Trophoblast cell (in vitro differentiated cells and primary cell): ENCODE data around the gene GABRR1.

Experiments
- DNase-seq, 2 donors: peaks; one replicate each; pipeline ENCODE4 v3.0.0-alpha.2; 2016
- H2AFZ ChIP-seq: 2 replicates; pipeline ENCODE4 v1.6.1; 2013; ENCODE audit warnings: low read length, moderate library complexity, mild to moderate bottlenecking; ENCODE audit not compliant: insufficient read depth, poor library complexity
- H2AK5ac ChIP-seq: 2 replicates; pipeline ENCODE4 v1.6.1; 2013; ENCODE audit warnings: mild to moderate bottlenecking, low read length
- H2BK120ac ChIP-seq: 2 replicates; pipeline ENCODE4 v1.6.1; 2013; ENCODE audit warnings: low read length, mild to moderate bottlenecking, moderate library complexity; ENCODE audit not compliant: insufficient read depth, poor library complexity
- H2BK12ac ChIP-seq: 2 replicates; pipeline ENCODE4 v1.6.1; 2013; ENCODE audit warnings: mild to moderate bottlenecking, low read length, moderate library complexity
- H2BK5ac ChIP-seq: 2 replicates; pipeline ENCODE4 v1.6.1; 2013; ENCODE audit warnings: low read length, low read depth, moderate library complexity, mild to moderate bottlenecking; ENCODE audit not compliant: poor library complexity
- H3K14ac ChIP-seq: 2 replicates; pipeline ENCODE4 v1.6.1; 2013; ENCODE audit warnings: mild to moderate bottlenecking, low read length
- H3K18ac ChIP-seq: 2 replicates; pipeline ENCODE4 v1.6.1; 2013; ENCODE audit warnings: mild to moderate bottlenecking, low read length
- H3K23ac ChIP-seq: 2 replicates; pipeline ENCODE4 v1.6.1; 2013; ENCODE audit warnings: low read length
- H3K27ac ChIP-seq: 2 replicates; pipeline ENCODE4 v1.5.1; 2013; ENCODE audit warnings: low read depth, mild to moderate bottlenecking, inconsistent platforms, low read length, moderate library complexity
- H3K27me3 ChIP-seq: 2 replicates; pipeline ENCODE4 v1.6.1; 2013; ENCODE audit warnings: inconsistent platforms, mild to moderate bottlenecking, low read length, moderate library complexity; ENCODE audit not compliant: insufficient read depth
- H3K36me3 ChIP-seq, 2 experiments: 1 replicate in 1 of 2; 2 replicates in 1 of 2; pipeline ENCODE4 v1.6.1; 2013; ENCODE audit warnings: low read length in 2 of 2, mild to moderate bottlenecking in 2 of 2, moderate library complexity in 1 of 2; ENCODE audit not compliant: insufficient read depth in 2 of 2, control insufficient read depth in 1 of 2
- H3K4ac ChIP-seq: 2 replicates; pipeline ENCODE4 v1.6.1; 2013; ENCODE audit warnings: low read depth, mild to moderate bottlenecking, low read length, moderate library complexity
- H3K4me1 ChIP-seq, 2 experiments: 1 replicate in 1 of 2; 2 replicates in 1 of 2; pipeline ENCODE4 v1.6.1; 2013; ENCODE audit warnings: low read length in 2 of 2, mild to moderate bottlenecking in 2 of 2, moderate library complexity in 1 of 2; ENCODE audit not compliant: insufficient read depth in 2 of 2, control insufficient read depth in 1 of 2
- H3K4me2 ChIP-seq: 2 replicates; pipeline ENCODE4 v1.6.1; 2013; ENCODE audit warnings: inconsistent platforms, mild to moderate bottlenecking, low read length, moderate library complexity
- H3K4me3 ChIP-seq: 2 replicates; pipeline ENCODE4 v1.5.1; 2013; ENCODE audit warnings: mild to moderate bottlenecking, low read depth, low read length, inconsistent platforms
- H3K79me1 ChIP-seq: one replicate; pipeline ENCODE4 v1.6.1; 2013; ENCODE audit warnings: low read length
- H3K79me2 ChIP-seq: 2 replicates; pipeline ENCODE4 v1.6.1; 2013; ENCODE audit warnings: low read length, mild to moderate bottlenecking; ENCODE audit not compliant: control insufficient read depth, insufficient read depth, poor library complexity
- H3K9ac ChIP-seq: 2 replicates; pipeline ENCODE4 v1.6.1; 2013; ENCODE audit warnings: mild to moderate bottlenecking, low read length
- H3K9me3 ChIP-seq: 2 replicates; pipeline ENCODE4 v1.6.1; 2013; ENCODE audit warnings: low read depth, mild to moderate bottlenecking, control low read depth, inconsistent platforms, low read length; ENCODE audit not compliant: insufficient read depth
- H4K12ac ChIP-seq: 2 replicates; pipeline ENCODE4 v1.6.1; 2013; ENCODE audit warnings: low read depth, mild to moderate bottlenecking, low read length, moderate library complexity
- H4K8ac ChIP-seq: 2 replicates; pipeline ENCODE4 v1.6.1; 2013; ENCODE audit warnings: low read depth, mild to moderate bottlenecking, low read length, moderate library complexity
- H4K91ac ChIP-seq: one replicate; pipeline ENCODE4 v1.6.1; 2013; ENCODE audit warnings: low read depth, mild to moderate bottlenecking, low read length, moderate library complexity
- WGBS: extraction: QIAGEN DNeasy Blood & Tissue Kit; methylation state at CpG from one replicate; pipeline ENCODE4 v1.1.7; 2013; ENCODE audit warnings: missing lambda C conversion rate; ENCODE audit not compliant: insufficient read length, insufficient coverage; ENCODE audit errors: extremely low coverage; 5-methylcytosine and 5-hydroxymethylcytosine counted together

GABRR1 gene

GRCh38 chr6:89134723-89135122 is 82.4 kb downstream of the GABRR1 start:
- H4K91ac ChIP-seq = no peak overlapping the region
- H2BK12ac ChIP-seq = no peak overlapping the region
- no peak overlapping the region for H3K4ac ChIP-seq
- H3K36me3 ChIP-seq = no peaks in the 10 kb centered on the region
- peaks cover 2% of the 10 kb centered on the region for H3K9me3 ChIP-seq
- H2BK5ac ChIP-seq = no peak overlapping the region
- H3K9ac ChIP-seq = no peak overlapping the region
- H3K18ac ChIP-seq = no peak overlapping the region
- H3K79me1 ChIP-seq = no peaks in the 10 kb centered on the region
- DNase-seq = no peak
- no peak overlapping the region for H3K27ac ChIP-seq
- H3K4me3 ChIP-seq = no peak overlapping the region
- H3K4me1 ChIP-seq = no peaks in the 10 kb centered on the region
- no peak overlapping the region for H2AFZ ChIP-seq
- no peaks in the 10 kb centered on the region for H3K27me3 ChIP-seq
- no peaks in the 10 kb centered on the region for H3K79me2 ChIP-seq
- no peak overlapping the region for H3K23ac ChIP-seq
- H4K8ac ChIP-seq = no peak overlapping the region
- H2BK120ac ChIP-seq = no peak overlapping the region
- no peak overlapping the region for H2AK5ac ChIP-seq
- no peak overlapping the region for H3K4me2 ChIP-seq
- no peak overlapping the region for H3K14ac ChIP-seq
- no CpG with 5 or more reads among the region's 3 CpGs for WGBS
- no peak overlapping the region for H4K12ac ChIP-seq

GRCh38 chr6:89133981-89134380 is 83.2 kb downstream of the GABRR1 start:
- H3K23ac ChIP-seq = no peak overlapping the region
- H2AK5ac ChIP-seq = no peak overlapping the region
- no peaks in the 10 kb centered on the region for H3K79me1 ChIP-seq
- no peaks in the 10 kb centered on the region for H3K36me3 ChIP-seq
- H3K4me1 ChIP-seq = no peaks in the 10 kb centered on the region
- no peak overlapping the region for H2AFZ ChIP-seq
- no peak overlapping the region for H3K4me2 ChIP-seq
- H3K4ac ChIP-seq = no peak overlapping the region
- WGBS = no CpG with 5 or more reads among the region's 9 CpGs
- H3K14ac ChIP-seq = no peak overlapping the region
- H2BK120ac ChIP-seq = no peak overlapping the region
- no peak overlapping the region for H3K4me3 ChIP-seq
- H3K18ac ChIP-seq = no peak overlapping the region
- H3K9ac ChIP-seq = no peak overlapping the region
- no peak overlapping the region for H3K27ac ChIP-seq
- peaks cover 4% of the 10 kb centered on the region for H3K9me3 ChIP-seq
- H4K91ac ChIP-seq = no peak overlapping the region
- no peaks in the 10 kb centered on the region for H3K27me3 ChIP-seq
- no peak for DNase-seq
- H4K8ac ChIP-seq = no peak overlapping the region
- no peaks in the 10 kb centered on the region for H3K79me2 ChIP-seq
- no peak overlapping the region for H2BK5ac ChIP-seq
- no peak overlapping the region for H4K12ac ChIP-seq
- no peak overlapping the region for H2BK12ac ChIP-seq

DNA sequence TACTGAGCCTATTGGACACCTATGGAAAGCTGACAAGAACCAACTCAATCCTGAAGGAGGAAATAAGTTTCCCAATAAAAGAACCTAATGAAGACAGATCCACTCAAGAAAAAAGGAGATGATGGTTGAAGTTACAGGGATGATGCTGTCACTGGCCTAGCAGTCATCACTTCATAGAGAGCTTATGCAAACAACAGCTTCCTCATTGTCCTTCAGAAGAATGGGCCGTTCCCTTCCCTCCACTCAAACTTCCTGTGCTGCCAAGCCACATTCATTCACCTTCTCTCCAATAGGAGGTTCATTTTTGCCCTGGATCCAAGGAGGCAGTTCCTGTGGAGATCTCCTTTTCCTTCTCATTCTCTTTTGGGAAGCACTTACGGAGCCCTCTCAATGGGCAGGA is 85.1 kb downstream of the GABRR1 start:
- no peak overlapping the region for H2BK120ac ChIP-seq
- no peaks in the 10 kb centered on the region for H3K36me3 ChIP-seq
- no CpG with 5 or more reads among the region's 2 CpGs for WGBS
- H3K18ac ChIP-seq = no peak overlapping the region
- no peak overlapping the region for H3K27ac ChIP-seq
- H2BK12ac ChIP-seq = no peak overlapping the region
- H3K79me1 ChIP-seq = no peaks in the 10 kb centered on the region
- H3K4ac ChIP-seq = no peak overlapping the region
- H4K12ac ChIP-seq = no peak overlapping the region
- H2AFZ ChIP-seq = no peak overlapping the region
- no peak overlapping the region for H3K4me3 ChIP-seq
- no peak overlapping the region for H4K91ac ChIP-seq
- H3K23ac ChIP-seq = no peak overlapping the region
- H3K14ac ChIP-seq = no peak overlapping the region
- H4K8ac ChIP-seq = no peak overlapping the region
- H3K4me2 ChIP-seq = no peak overlapping the region
- no peaks in the 10 kb centered on the region for H3K4me1 ChIP-seq
- H3K79me2 ChIP-seq = no peaks in the 10 kb centered on the region
- no peak overlapping the region for H2BK5ac ChIP-seq
- no peaks in the 10 kb centered on the region for H3K27me3 ChIP-seq
- peaks cover 4% of the 10 kb centered on the region for H3K9me3 ChIP-seq
- no peak for DNase-seq
- H3K9ac ChIP-seq = no peak overlapping the region
- H2AK5ac ChIP-seq = no peak overlapping the region

DNA sequence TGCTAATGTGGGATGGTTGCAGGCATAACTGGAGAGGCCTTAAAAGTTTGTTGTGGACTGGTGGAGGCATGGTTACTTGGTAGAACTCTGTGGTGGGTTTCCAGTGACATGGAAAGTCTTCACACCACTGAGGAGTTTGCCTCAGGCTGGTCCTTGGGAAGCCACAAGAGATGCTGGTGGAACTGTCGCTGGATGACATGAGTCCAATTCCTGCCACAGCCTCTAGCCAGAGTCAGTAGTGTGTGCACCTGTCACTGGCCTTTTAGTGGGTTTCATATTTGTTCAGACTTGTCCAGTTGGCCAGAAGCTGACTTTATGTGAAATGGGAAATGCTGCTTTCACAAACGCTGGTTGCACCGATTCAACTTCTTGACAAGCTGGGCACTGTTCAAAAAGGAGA is 85.6 kb downstream of the GABRR1 start:
- no peak overlapping the region for H4K8ac ChIP-seq
- H3K4me2 ChIP-seq = no peak overlapping the region
- H3K9ac ChIP-seq = no peak overlapping the region
- H3K79me2 ChIP-seq = no peaks in the 10 kb centered on the region
- H3K27me3 ChIP-seq = no peaks in the 10 kb centered on the region
- no peak overlapping the region for H3K4ac ChIP-seq
- no peak overlapping the region for H3K27ac ChIP-seq
- DNase-seq = no peak
- no peak overlapping the region for H3K18ac ChIP-seq
- WGBS = no CpG with 5 or more reads among the region's 3 CpGs
- no peak overlapping the region for H4K12ac ChIP-seq
- no peak overlapping the region for H3K23ac ChIP-seq
- H3K4me3 ChIP-seq = no peak overlapping the region
- H3K14ac ChIP-seq = no peak overlapping the region
- no peak overlapping the region for H2BK5ac ChIP-seq
- no peaks in the 10 kb centered on the region for H3K79me1 ChIP-seq
- no peaks in the 10 kb centered on the region for H3K4me1 ChIP-seq
- H2BK12ac ChIP-seq = no peak overlapping the region
- H2BK120ac ChIP-seq = no peak overlapping the region
- no peak overlapping the region for H2AK5ac ChIP-seq
- H4K91ac ChIP-seq = no peak overlapping the region
- H2AFZ ChIP-seq = no peak overlapping the region
- H3K36me3 ChIP-seq = no peaks in the 10 kb centered on the region
- H3K9me3 ChIP-seq = peaks cover 4% of the 10 kb centered on the region
